Adrenal gland (tissue), 5 donors: ENCODE results near the gene SLC4A11.

ENCODE experiments used
- CTCF ChIP-seq, 6 experiments: fragments of 450-650 bp in 4 of 6; fragments of 200-600 bp in 2 of 6; sonication (generic) in 1 of 6; IDR thresholded peaks; 1 replicate in 5 of 6; 2 replicates in 1 of 6; pipeline versions ENCODE4 v1.5.1 to v1.8.0; 2016 to 2021; ENCODE audit warnings: antibody characterized with exemption in 6 of 6, mild to moderate bottlenecking in 2 of 6, moderate library complexity in 1 of 6
- POLR2A ChIP-seq, 2 donors: fragments of 450-650 bp; IDR thresholded peaks; one replicate each; pipeline ENCODE4 v1.6.1; 2017; ENCODE audit warnings: antibody characterized with exemption in 2 of 2, mild to moderate bottlenecking in 2 of 2, moderate library complexity in 1 of 2
- donor health status: DM: no; HTN: no; CAD: no.

- no peak for TF ChIP-seq POLR2A (IDR thresholded peaks at IDR 0.05)
- no peak for TF ChIP-seq CTCF (IDR thresholded peaks at IDR 0.05)
Observed at GRCh38 chr20:3221398-3222226, 17.4 kb downstream of the SLC4A11 start.
